T-cell (primary cell): Measurements from ENCODE around the gene TMEM123. TPM values are rescaled to one million over a fixed set of nuclear protein-coding genes. Genes with fewer than 3 reads are reported as not detected.

Source experiments
- ATAC-seq, 4 experiments: fragments of 200-7000 bp in 3 of 4; fragments of 150-1000 bp in 1 of 4; cut with Tn5 transposase; replicated peaks in 1 of 4; 1 replicate in 3 of 4; 2 replicates in 1 of 4; pipeline ENCODE4 v1.10.0; 2021; ENCODE audit warnings: moderate library complexity in 3 of 4, mild to moderate bottlenecking in 2 of 4, moderate number of reproducible peaks in 1 of 4
- CTCF ChIA-PET, 2 donors: fragments of 300-600 bp; sonication (Branson Sonifier 250); formaldehyde crosslinking; loops; one replicate each; lab custom pipeline; 2022; ENCODE audit warnings: antibody characterized with exemption in 2 of 2; lab: Charles Lee
- POLR2A ChIA-PET, 2 donors: fragments of 300-600 bp; sonication (Branson Sonifier 250); formaldehyde crosslinking; loops; one replicate each; lab custom pipeline; 2022; ENCODE audit warnings: antibody characterized with exemption in 2 of 2; lab: Charles Lee
- DNase-seq, 35 experiments: peaks; one replicate each; pipeline versions ENCODE4 v3.0.0 to v3.0.0-alpha.2; 2013 to 2023
- H3K27ac ChIP-seq: one replicate; pipeline ENCODE4 v1.5.1; 2013; ENCODE audit warnings: low read length
- H3K27me3 ChIP-seq, 2 experiments: replicated peaks in 1 of 2; 1 replicate in 1 of 2; 2 replicates in 1 of 2; pipeline versions ENCODE4 v1.6.1 to v1.7.0; 2013; ENCODE audit warnings: low read length in 1 of 2, mixed read lengths in 1 of 2; ENCODE audit not compliant: control insufficient read depth in 2 of 2, insufficient read depth in 2 of 2; ENCODE audit errors: extremely low read depth in 1 of 2
- H3K36me3 ChIP-seq, 2 donors: 1 replicate in 1 of 2; 2 replicates in 1 of 2; pipeline versions ENCODE4 v1.6.1 to v1.7.0; 2013; ENCODE audit warnings: low read length in 1 of 2; ENCODE audit not compliant: control insufficient read depth in 2 of 2, insufficient read depth in 1 of 2; ENCODE audit errors: extremely low read depth in 1 of 2
- H3K4me1 ChIP-seq, 2 experiments: 1 replicate in 1 of 2; 2 replicates in 1 of 2; pipeline versions ENCODE4 v1.6.1 to v1.7.0; 2013; ENCODE audit warnings: low read length in 2 of 2, mixed read lengths in 1 of 2; ENCODE audit not compliant: insufficient read depth in 2 of 2, control insufficient read depth in 1 of 2; ENCODE audit errors: extremely low read depth in 1 of 2
- H3K4me3 ChIP-seq, 2 donors: 1 replicate in 1 of 2; 2 replicates in 1 of 2; pipeline versions ENCODE4 v1.5.1 to v1.7.0; 2013; ENCODE audit warnings: mild to moderate bottlenecking in 2 of 2, low read length in 1 of 2, moderate library complexity in 1 of 2; ENCODE audit not compliant: control insufficient read depth in 1 of 2; ENCODE audit errors: extremely low read depth in 1 of 2
- H3K9me3 ChIP-seq: 2 replicates; pipeline ENCODE4 v1.7.0; 2013
- H3K27ac Mint-ChIP-seq, 2 donors: one replicate each; pipeline ENCODE4 v1.8.0; 2020 to 2021; ENCODE audit warnings: mild to moderate bottlenecking in 2 of 2, mixed read lengths in 2 of 2
- H3K27me3 Mint-ChIP-seq, 2 donors: one replicate each; pipeline ENCODE4 v1.8.0; 2021 to 2022; ENCODE audit warnings: mixed read lengths in 2 of 2
- H3K36me3 Mint-ChIP-seq: one replicate; pipeline ENCODE4 v1.8.0; 2021; ENCODE audit warnings: mixed read lengths
- H3K4me1 Mint-ChIP-seq, 3 donors: one replicate each; pipeline ENCODE4 v1.8.0; 2020 to 2022; ENCODE audit warnings: mixed read lengths in 3 of 3, mild to moderate bottlenecking in 1 of 3
- H3K4me3 Mint-ChIP-seq, 3 donors: one replicate each; pipeline ENCODE4 v1.8.0; 2020 to 2022; ENCODE audit warnings: mild to moderate bottlenecking in 3 of 3, mixed read lengths in 3 of 3, moderate library complexity in 3 of 3
- H3K9me3 Mint-ChIP-seq, 3 donors: one replicate each; pipeline ENCODE4 v1.8.0; 2020 to 2022; ENCODE audit warnings: mixed read lengths in 3 of 3
- WGBS: methylation state at CpG from one replicate; pipeline ENCODE4 v1.1.5; 2013; ENCODE audit warnings: missing lambda C conversion rate; ENCODE audit not compliant: insufficient coverage; 5-methylcytosine and 5-hydroxymethylcytosine counted together
- total RNA-seq, 35 experiments: library from RNA in 6 of 35; stranded (reverse) in 6 of 35; fragments of 120-200 nt in 1 of 35; gene quantifications; one replicate each; pipeline versions ENCODE4 v1.2.1 to v1.2.4 and lab custom pipeline; 2013 to 2026

Gene TMEM123
- total RNA-seq, 5 donors from 2014 or later (not counting 1 experiment from before 2014, with no cell fraction given), result 361 to 469 (median 428) TPM

GRCh38 chr11:102464859-102465500 is 12.4 kb upstream of the TMEM123 start:
- ATAC-seq, result peak in 1 of 4 experiments; percentile 58
- POLR2A ChIA-PET, result interaction anchor here in 1 of 2 donors (0.6 kb wide), 1 partner anchor 55 kb away, joined by 3 read pairs; no protein-coding TSS in a partner anchor
- Histone ChIP-seq H3K27ac (peak overlapping the region; percentile 7), H3K4me1 (peaks cover 19 to 57% of the 10 kb centered on the region in 2 experiments), H3K9me3 (no peaks in the 10 kb centered on the region), H3K36me3 (no peaks in the 10 kb centered on the region), H3K27me3 (no peaks in the 10 kb centered on the region), H3K4me3 (no peak overlapping the region)
- Mint-ChIP-seq H3K27me3 (no peaks in the 10 kb centered on the region), H3K4me3 (peak overlapping the region in 1 of 3 donors; percentile 33), H3K4me1 (peaks cover 68 to 89% (median 73%) of the 10 kb centered on the region in 3 donors), H3K36me3 (no peaks in the 10 kb centered on the region), H3K27ac (peak overlapping the region; percentile 68 to 69), H3K9me3 (no peaks in the 10 kb centered on the region)
- no peak for DNase-seq
- no CpG with 5 or more reads among the region's 3 CpGs for WGBS
- CTCF ChIA-PET, result no interaction called here

DNA sequence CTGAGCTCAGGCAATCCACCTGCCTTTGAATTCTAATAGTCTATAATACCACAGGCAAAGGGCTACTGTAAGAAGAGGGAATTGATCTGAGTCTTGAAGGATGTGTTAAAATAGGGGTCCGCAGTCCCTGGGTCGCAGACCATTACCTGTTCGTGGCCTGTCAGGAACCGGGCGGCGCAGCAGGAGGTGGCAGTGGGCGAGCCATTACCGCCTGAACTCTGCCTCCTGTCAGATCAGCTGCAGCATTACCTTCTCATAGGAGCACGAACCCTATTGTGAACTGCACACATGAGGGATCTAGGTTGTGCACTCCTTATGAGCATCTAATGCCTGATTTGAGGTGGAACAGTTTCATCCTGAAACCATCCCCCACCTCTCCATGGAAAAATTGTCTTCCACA is 11.5 kb upstream of the TMEM123 start:
- Histone ChIP-seq H3K27me3 (no peaks in the 10 kb centered on the region), H3K27ac (no peak overlapping the region), H3K36me3 (no peaks in the 10 kb centered on the region), H3K9me3 (no peaks in the 10 kb centered on the region), H3K4me1 (peaks cover 11 to 48% of the 10 kb centered on the region in 2 experiments), H3K4me3 (no peak overlapping the region)
- Mint-ChIP-seq H3K27ac (peak overlapping the region; percentile 59 to 68), H3K4me1 (peaks cover 64 to 89% (median 71%) of the 10 kb centered on the region in 3 donors), H3K9me3 (no peaks in the 10 kb centered on the region), H3K36me3 (no peaks in the 10 kb centered on the region), H3K4me3 (peak overlapping the region in 1 of 3 donors; percentile 16), H3K27me3 (no peaks in the 10 kb centered on the region)
- ATAC-seq, result no peak
- 93% methylated on average over 3 of the region's 9 CpGs for WGBS
- no peak for DNase-seq
- CTCF ChIA-PET, result interaction anchor here in 1 of 2 donors (0.7 kb wide), 1 partner anchor 15 kb away, joined by 3 read pairs; no protein-coding TSS in a partner anchor
- POLR2A ChIA-PET, result interaction anchor here in 1 of 2 donors (0.6 kb wide), 1 partner anchor 54 kb away, joined by 3 read pairs; no protein-coding TSS in a partner anchor

DNA sequence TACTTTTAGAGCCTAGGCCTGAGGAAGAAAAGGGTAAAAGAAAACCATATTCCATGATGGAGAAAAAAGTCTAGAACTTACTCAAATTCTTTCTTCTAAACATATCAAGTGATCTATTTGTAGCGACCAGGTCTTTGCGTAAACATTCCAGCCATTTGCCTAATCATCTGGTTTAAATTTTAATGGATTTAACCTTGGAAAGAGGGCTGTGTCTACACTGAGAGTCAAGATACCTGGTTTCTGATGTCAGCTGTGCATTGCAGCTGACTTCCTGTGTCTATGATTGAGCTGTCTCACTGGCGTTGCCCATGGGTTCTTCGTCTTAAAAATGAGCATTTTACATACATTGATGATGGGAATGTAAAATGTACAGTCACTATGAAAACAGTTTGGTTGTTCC is 10.0 kb upstream of the TMEM123 start:
- Histone ChIP-seq H3K9me3 (no peaks in the 10 kb centered on the region), H3K4me1 (peaks cover 5 to 41% of the 10 kb centered on the region in 2 experiments), H3K27ac (no peak overlapping the region), H3K36me3 (no peaks in the 10 kb centered on the region), H3K4me3 (no peak overlapping the region), H3K27me3 (no peaks in the 10 kb centered on the region)
- no CpG with 5 or more reads among the region's 4 CpGs for WGBS
- ChIA-PET CTCF (interaction anchor here in 1 of 2 donors (1.5 kb wide), 1 partner anchor 9 kb away, joined by 3 read pairs; no protein-coding TSS in a partner anchor), POLR2A (interaction anchor here in 1 of 2 donors (0.6 kb wide), 1 partner anchor 128 kb away, joined by 3 read pairs; no protein-coding TSS in a partner anchor)
- no peak overlapping the region for H3K27ac Mint-ChIP-seq
- H3K36me3 Mint-ChIP-seq, result no peaks in the 10 kb centered on the region
- H3K9me3 Mint-ChIP-seq, result no peaks in the 10 kb centered on the region
- ATAC-seq (peak in 2 of 4 experiments; percentile 49 to 52), DNase-seq (no peak)
- no peak overlapping the region for H3K4me3 Mint-ChIP-seq
- H3K4me1 Mint-ChIP-seq, result peaks cover 63 to 88% (median 69%) of the 10 kb centered on the region in 3 donors
- no peaks in the 10 kb centered on the region for H3K27me3 Mint-ChIP-seq

DNA sequence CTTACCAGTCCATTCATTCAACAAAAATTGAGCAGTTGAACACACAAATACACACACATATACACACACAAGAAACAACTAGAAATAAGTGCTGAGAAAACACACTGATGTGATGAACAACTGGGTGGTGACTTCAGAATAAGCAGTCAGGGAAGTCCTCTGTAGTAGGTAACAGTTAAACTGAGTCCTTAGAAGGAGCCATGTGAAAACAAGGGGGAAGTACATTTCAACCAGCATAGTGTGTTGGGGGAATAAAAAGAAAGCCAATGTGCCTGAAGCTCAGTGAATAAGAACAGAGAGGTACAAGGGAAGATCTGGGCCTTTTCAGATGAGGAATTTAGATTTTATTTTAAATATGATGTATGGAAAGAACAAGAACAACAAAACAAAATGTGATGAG is 6.8 kb upstream of the TMEM123 start:
- Histone ChIP-seq H3K4me3 (no peak overlapping the region), H3K27ac (no peak overlapping the region), H3K27me3 (no peaks in the 10 kb centered on the region), H3K4me1 (peaks cover 9 to 20% of the 10 kb centered on the region in 2 experiments), H3K36me3 (no peaks in the 10 kb centered on the region), H3K9me3 (no peaks in the 10 kb centered on the region)
- Mint-ChIP-seq H3K27me3 (no peaks in the 10 kb centered on the region), H3K36me3 (no peaks in the 10 kb centered on the region), H3K4me3 (no peak overlapping the region), H3K4me1 (peaks cover 49 to 81% (median 60%) of the 10 kb centered on the region in 3 donors), H3K9me3 (no peaks in the 10 kb centered on the region), H3K27ac (no peak overlapping the region)
- ChIA-PET CTCF (interaction anchor here in 1 of 2 donors (0.5 kb wide), 1 partner anchor 56 kb away, joined by 4 read pairs; no protein-coding TSS in a partner anchor), POLR2A (no interaction called here)
- ATAC-seq (no peak), DNase-seq (no peak)

GRCh38 chr11:102458548-102458947 is 6.0 kb upstream of the TMEM123 start:
- ATAC-seq (no peak), DNase-seq (no peak)
- CTCF ChIA-PET, result no interaction called here
- peaks cover 15 to 24% of the 10 kb centered on the region in 2 experiments for H3K4me1 ChIP-seq
- no peak overlapping the region for H3K4me3 ChIP-seq
- no peaks in the 10 kb centered on the region for H3K27me3 ChIP-seq
- Mint-ChIP-seq H3K36me3 (no peaks in the 10 kb centered on the region), H3K4me3 (no peak overlapping the region), H3K9me3 (no peaks in the 10 kb centered on the region), H3K27ac (no peak overlapping the region), H3K27me3 (no peaks in the 10 kb centered on the region), H3K4me1 (peaks cover 52 to 81% (median 60%) of the 10 kb centered on the region in 3 donors)
- WGBS, result 100% methylated on average over 1 of the region's 3 CpGs
- POLR2A ChIA-PET, result no interaction called here
- no peaks in the 10 kb centered on the region for H3K9me3 ChIP-seq
- H3K36me3 ChIP-seq, result no peaks in the 10 kb centered on the region
- no peak overlapping the region for H3K27ac ChIP-seq

GRCh38 chr11:102457865-102458264 is 5.3 kb upstream of the TMEM123 start:
- H3K4me3 Mint-ChIP-seq, result peak overlapping the region in 1 of 3 donors; percentile 26
- no peak overlapping the region for H3K27ac ChIP-seq
- H3K4me1 Mint-ChIP-seq, result peaks cover 58 to 81% (median 63%) of the 10 kb centered on the region in 3 donors
- H3K9me3 Mint-ChIP-seq, result no peaks in the 10 kb centered on the region
- H3K36me3 ChIP-seq, result no peaks in the 10 kb centered on the region
- ChIA-PET POLR2A (no interaction called here), CTCF (interaction anchor here (0.6 to 0.9 kb wide), 4 partner anchors 19 to 27 kb away, joined by 3 to 4 read pairs (median 4); no protein-coding TSS in a partner anchor)
- H3K27me3 Mint-ChIP-seq, result no peaks in the 10 kb centered on the region
- no peaks in the 10 kb centered on the region for H3K27me3 ChIP-seq
- peaks cover 22 to 27% of the 10 kb centered on the region in 2 experiments for H3K4me1 ChIP-seq
- ATAC-seq, result no peak
- no peak for DNase-seq
- H3K4me3 ChIP-seq, result no peak overlapping the region
- H3K9me3 ChIP-seq, result no peaks in the 10 kb centered on the region
- peak overlapping the region; percentile 8 to 35 for H3K27ac Mint-ChIP-seq
- H3K36me3 Mint-ChIP-seq, result no peaks in the 10 kb centered on the region
